HEK293 (cell line): ENCODE results near the gene ABRACL.
A peak's percentile ranks its signal among the peaks of the same experiment; 100 is the strongest.

Experiments used
- CTCF ChIP-seq: fragments of 450-650 bp; formaldehyde crosslinking; IDR thresholded peaks from 2 replicates; pipeline ENCODE4 v1.5.1; 2016; ENCODE audit warnings: missing biosample characterization, missing genetic modification characterization
- HOXA7 ChIP-seq: sonication (generic); formaldehyde crosslinking; IDR thresholded peaks from 2 replicates; pipeline ENCODE4 v1.8.1; 2022; ENCODE audit warnings: missing genetic modification reagents, borderline replicate concordance
- REST ChIP-seq: fragments of 450-650 bp; formaldehyde crosslinking; IDR thresholded peaks from 2 replicates; pipeline ENCODE4 v1.5.1; 2016; ENCODE audit warnings: missing biosample characterization, missing genetic modification characterization
- SETDB1 ChIP-seq: IDR thresholded peaks from one replicate; pipeline ENCODE4 v1.6.1; 2017; ENCODE audit warnings: mild to moderate bottlenecking, low read length, moderate library complexity, mixed read lengths; ENCODE audit not compliant: insufficient read length
- SP2 ChIP-seq: fragments of 450-650 bp; formaldehyde crosslinking; IDR thresholded peaks from 2 replicates; pipeline ENCODE4 v1.5.1; 2016; ENCODE audit warnings: missing biosample characterization, missing genetic modification characterization
- YY1 ChIP-seq: fragments of 450-650 bp; formaldehyde crosslinking; IDR thresholded peaks from 2 replicates; pipeline ENCODE4 v1.5.1; 2018; ENCODE audit warnings: missing biosample characterization, missing genetic modification characterization
- ZBTB7A ChIP-seq: fragments of 450-650 bp; formaldehyde crosslinking; IDR thresholded peaks from 2 replicates; pipeline ENCODE4 v1.5.1; 2016; ENCODE audit warnings: low read depth, missing biosample characterization, missing genetic modification characterization
- ZNF121 ChIP-seq: fragments of 450-650 bp; formaldehyde crosslinking; IDR thresholded peaks from 2 replicates; pipeline ENCODE4 v1.5.1; 2016; ENCODE audit warnings: missing biosample characterization, missing genetic modification characterization
- ZNF239 ChIP-seq: fragments of 450-650 bp; formaldehyde crosslinking; IDR thresholded peaks from 2 replicates; pipeline ENCODE4 v1.5.1; 2016; ENCODE audit warnings: missing biosample characterization, missing genetic modification characterization
- ZNF292 ChIP-seq: fragments of 450-650 bp; formaldehyde crosslinking; IDR thresholded peaks from 2 replicates; pipeline ENCODE4 v1.5.1; 2016; ENCODE audit warnings: low read depth, missing biosample characterization, missing genetic modification characterization, borderline replicate concordance
- ZNF518A ChIP-seq: fragments of 450-650 bp; formaldehyde crosslinking; conservative IDR thresholded peaks from 2 replicates; pipeline ENCODE4 v1.5.1; 2016; ENCODE audit warnings: low read depth, missing biosample characterization, missing genetic modification characterization
- TF ChIP-seq, protein P1 (sequence below): fragments of 450-650 bp; formaldehyde crosslinking; IDR thresholded peaks from 2 replicates; pipeline ENCODE4 v1.5.1; 2016; ENCODE audit warnings: missing biosample characterization, missing genetic modification characterization
- TF ChIP-seq, protein P2 (sequence below): fragments of 450-650 bp; formaldehyde crosslinking; IDR thresholded peaks from 2 replicates; pipeline ENCODE4 v1.5.1; 2016; ENCODE audit warnings: missing biosample characterization, missing genetic modification characterization

- TF ChIP-seq CTCF, result no peak
- TF ChIP-seq, protein P1, sequence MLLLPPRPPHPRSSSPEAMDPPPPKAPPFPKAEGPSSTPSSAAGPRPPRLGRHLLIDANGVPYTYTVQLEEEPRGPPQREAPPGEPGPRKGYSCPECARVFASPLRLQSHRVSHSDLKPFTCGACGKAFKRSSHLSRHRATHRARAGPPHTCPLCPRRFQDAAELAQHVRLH (tag by site-specific recombination), result no peak
- TF ChIP-seq SETDB1, result no peak
- no peak for TF ChIP-seq YY1 (tag by site-specific recombination)
- no peak for TF ChIP-seq ZNF121
- no peak for TF ChIP-seq ZNF239 (tag by site-specific recombination)
- TF ChIP-seq HOXA7 (CRISPR knock-in tag), result no peak
- TF ChIP-seq ZNF518A, result no peak
- TF ChIP-seq REST, result no peak
- no peak for TF ChIP-seq SP2 (tag by site-specific recombination)
- TF ChIP-seq, protein P2, sequence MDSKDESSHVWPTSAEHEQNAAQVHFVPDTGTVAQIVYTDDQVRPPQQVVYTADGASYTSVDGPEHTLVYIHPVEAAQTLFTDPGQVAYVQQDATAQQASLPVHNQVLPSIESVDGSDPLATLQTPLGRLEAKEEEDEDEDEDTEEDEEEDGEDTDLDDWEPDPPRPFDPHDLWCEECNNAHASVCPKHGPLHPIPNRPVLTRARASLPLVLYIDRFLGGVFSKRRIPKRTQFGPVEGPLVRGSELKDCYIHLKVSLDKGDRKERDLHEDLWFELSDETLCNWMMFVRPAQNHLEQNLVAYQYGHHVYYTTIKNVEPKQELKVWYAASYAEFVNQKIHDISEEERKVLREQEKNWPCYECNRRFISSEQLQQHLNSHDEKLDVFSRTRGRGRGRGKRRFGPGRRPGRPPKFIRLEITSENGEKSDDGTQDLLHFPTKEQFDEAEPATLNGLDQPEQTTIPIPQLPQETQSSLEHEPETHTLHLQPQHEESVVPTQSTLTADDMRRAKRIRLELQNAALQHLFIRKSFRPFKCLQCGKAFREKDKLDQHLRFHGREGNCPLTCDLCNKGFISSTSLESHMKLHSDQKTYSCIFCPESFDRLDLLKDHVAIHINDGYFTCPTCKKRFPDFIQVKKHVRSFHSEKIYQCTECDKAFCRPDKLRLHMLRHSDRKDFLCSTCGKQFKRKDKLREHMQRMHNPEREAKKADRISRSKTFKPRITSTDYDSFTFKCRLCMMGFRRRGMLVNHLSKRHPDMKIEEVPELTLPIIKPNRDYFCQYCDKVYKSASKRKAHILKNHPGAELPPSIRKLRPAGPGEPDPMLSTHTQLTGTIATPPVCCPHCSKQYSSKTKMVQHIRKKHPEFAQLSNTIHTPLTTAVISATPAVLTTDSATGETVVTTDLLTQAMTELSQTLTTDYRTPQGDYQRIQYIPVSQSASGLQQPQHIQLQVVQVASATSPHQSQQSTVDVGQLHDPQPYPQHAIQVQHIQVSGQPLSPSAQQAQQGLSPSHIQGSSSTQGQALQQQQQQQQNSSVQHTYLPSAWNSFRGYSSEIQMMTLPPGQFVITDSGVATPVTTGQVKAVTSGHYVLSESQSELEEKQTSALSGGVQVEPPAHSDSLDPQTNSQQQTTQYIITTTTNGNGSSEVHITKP (tag by site-specific recombination), result peak; percentile 77
- TF ChIP-seq ZNF292, result no peak
- TF ChIP-seq ZBTB7A (tag by site-specific recombination), result no peak
These were observed 15.7 kb downstream of the ABRACL start for GRCh38 chr6:139044250-139044649.
